Endodermal cell (in vitro differentiated cells): ENCODE results near the gene RIPK1. TPM values are rescaled to one million over a fixed set of nuclear protein-coding genes. Genes with fewer than 3 reads are reported as not detected.

ENCODE experiments used
- DNase-seq: peaks from one replicate; pipeline ENCODE4 v3.0.0-alpha.2; 2017
- H3K27ac ChIP-seq: 2 replicates; pipeline ENCODE4 v1.5.1; 2013; ENCODE audit warnings: mild to moderate bottlenecking, low read depth, low read length, moderate library complexity
- H3K27me3 ChIP-seq: 2 replicates; pipeline ENCODE4 v1.6.1; 2013; ENCODE audit warnings: mild to moderate bottlenecking, low read length, moderate library complexity; ENCODE audit not compliant: insufficient read depth, control insufficient read depth, poor library complexity, severe bottlenecking
- H3K36me3 ChIP-seq: 2 replicates; pipeline ENCODE4 v1.7.0; 2013; ENCODE audit warnings: mild to moderate bottlenecking, low read length, moderate library complexity; ENCODE audit not compliant: control insufficient read depth, insufficient read depth
- H3K4me1 ChIP-seq: one replicate; pipeline ENCODE4 v1.7.0; 2013; ENCODE audit warnings: low read length; ENCODE audit not compliant: control insufficient read depth, insufficient read depth
- H3K4me3 ChIP-seq: 2 replicates; pipeline ENCODE4 v1.5.1; 2013; ENCODE audit warnings: mild to moderate bottlenecking, low read length, moderate library complexity
- H3K9ac ChIP-seq: 2 replicates; pipeline ENCODE4 v1.6.1; 2013; ENCODE audit warnings: mild to moderate bottlenecking, low read length, moderate library complexity; ENCODE audit not compliant: poor library complexity, severe bottlenecking; ENCODE audit errors: extremely low read depth
- H3K9me3 ChIP-seq: 2 replicates; pipeline ENCODE4 v1.6.1; 2013; ENCODE audit warnings: mild to moderate bottlenecking, low read length, moderate library complexity; ENCODE audit not compliant: control insufficient read depth
- H3K27ac Mint-ChIP-seq: 2 replicates; pipeline ENCODE4 v1.8.0; 2020; ENCODE audit warnings: mixed read lengths
- H3K27me3 Mint-ChIP-seq: 2 replicates; pipeline ENCODE4 v1.8.0; 2021; ENCODE audit warnings: mild to moderate bottlenecking, mixed read lengths; ENCODE audit not compliant: insufficient read depth
- H3K36me3 Mint-ChIP-seq: 2 replicates; pipeline ENCODE4 v1.8.0; 2020; ENCODE audit warnings: low read depth, mixed read lengths
- H3K4me1 Mint-ChIP-seq: 2 replicates; pipeline ENCODE4 v1.8.0; 2020; ENCODE audit warnings: mixed read lengths
- H3K4me3 Mint-ChIP-seq: 2 replicates; pipeline ENCODE4 v1.8.0; 2020; ENCODE audit warnings: mild to moderate bottlenecking, moderate library complexity, mixed read lengths
- H3K9me3 Mint-ChIP-seq: 2 replicates; pipeline ENCODE4 v1.8.0; 2020; ENCODE audit warnings: mild to moderate bottlenecking, mixed read lengths
- WGBS, 2 experiments: methylation state at CpG; one replicate each; pipeline versions ENCODE4 v1.1.5 to v1.1.7; 2013; ENCODE audit warnings: missing lambda C conversion rate in 2 of 2, mixed read lengths in 1 of 2; ENCODE audit not compliant: insufficient coverage in 1 of 2, insufficient read length in 1 of 2; 5-methylcytosine and 5-hydroxymethylcytosine counted together
- total RNA-seq, 2 donors: library from RNA; stranded (reverse); fragmentation: NEBNext Ultra II Directional in 1 of 2; extraction: Animal tissue kit (Norgen Biotek cat#: 25700) in 1 of 2; gene quantifications; 2 replicates in 1 of 2; 3 replicates in 1 of 2; pipeline ENCODE4 v1.2.1, GENCODE V29; 2021
- TF ChIP-seq, protein P1 (sequence below): fragments of 200-600 bp; sonication (generic); conservative IDR thresholded peaks from 2 replicates; pipeline ENCODE4 v1.5.0; 2021; ENCODE audit warnings: antibody characterized with exemption, mild to moderate bottlenecking

The RIPK1 gene
- total RNA-seq, 2 donors from 2014 or later: 10.2 to 18.7 TPM

DNA sequence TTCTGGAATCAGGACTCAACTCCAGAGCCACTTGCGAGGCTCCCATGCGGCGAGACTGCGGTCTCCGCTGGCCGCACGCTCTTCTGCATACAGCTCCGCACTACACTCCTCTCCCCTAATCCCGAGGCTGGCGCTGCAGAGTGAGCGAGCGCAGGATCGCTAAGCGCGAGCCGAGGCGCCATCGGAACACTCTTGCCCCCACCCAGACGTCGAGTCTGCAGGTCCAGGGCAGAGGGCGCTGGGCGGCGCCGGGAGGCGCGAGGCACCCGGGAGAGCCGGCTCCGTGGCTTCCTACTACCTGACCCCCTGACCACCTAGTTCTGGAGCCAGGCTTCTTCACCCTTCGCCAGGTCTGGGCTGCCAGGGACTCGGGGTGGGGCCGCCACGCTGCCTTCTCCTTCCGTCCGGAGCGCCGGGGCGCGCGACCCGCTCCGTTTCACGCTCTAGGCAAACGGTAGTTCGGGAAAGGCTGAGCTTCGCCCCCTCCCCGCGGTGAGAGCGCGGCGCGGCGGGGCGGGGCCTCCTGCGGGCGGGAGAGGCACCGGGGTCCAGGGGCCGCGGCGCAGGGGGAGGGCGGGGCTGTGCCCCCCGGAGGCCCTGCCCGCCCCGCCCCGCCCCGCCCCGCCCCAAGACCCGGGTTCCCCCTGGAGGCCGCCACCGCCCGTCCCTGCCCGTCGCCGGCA lies 94.4 kb downstream of the RIPK1 start:
- Mint-ChIP-seq H3K9me3 (no peaks in the 10 kb centered on the region), H3K4me1 (peaks cover 61% of the 10 kb centered on the region), H3K4me3 (peak overlapping the region; percentile 79), H3K27me3 (no peaks in the 10 kb centered on the region), H3K36me3 (no peaks in the 10 kb centered on the region), H3K27ac (peak overlapping the region; percentile 96)
- Histone ChIP-seq H3K4me1 (peaks cover 10% of the 10 kb centered on the region), H3K9me3 (no peaks in the 10 kb centered on the region), H3K36me3 (no peaks in the 10 kb centered on the region), H3K4me3 (peak overlapping the region; percentile 98), H3K27me3 (no peaks in the 10 kb centered on the region), H3K27ac (peak overlapping the region; percentile 33), H3K9ac (peak overlapping the region; percentile 72)
- TF ChIP-seq, protein P1, sequence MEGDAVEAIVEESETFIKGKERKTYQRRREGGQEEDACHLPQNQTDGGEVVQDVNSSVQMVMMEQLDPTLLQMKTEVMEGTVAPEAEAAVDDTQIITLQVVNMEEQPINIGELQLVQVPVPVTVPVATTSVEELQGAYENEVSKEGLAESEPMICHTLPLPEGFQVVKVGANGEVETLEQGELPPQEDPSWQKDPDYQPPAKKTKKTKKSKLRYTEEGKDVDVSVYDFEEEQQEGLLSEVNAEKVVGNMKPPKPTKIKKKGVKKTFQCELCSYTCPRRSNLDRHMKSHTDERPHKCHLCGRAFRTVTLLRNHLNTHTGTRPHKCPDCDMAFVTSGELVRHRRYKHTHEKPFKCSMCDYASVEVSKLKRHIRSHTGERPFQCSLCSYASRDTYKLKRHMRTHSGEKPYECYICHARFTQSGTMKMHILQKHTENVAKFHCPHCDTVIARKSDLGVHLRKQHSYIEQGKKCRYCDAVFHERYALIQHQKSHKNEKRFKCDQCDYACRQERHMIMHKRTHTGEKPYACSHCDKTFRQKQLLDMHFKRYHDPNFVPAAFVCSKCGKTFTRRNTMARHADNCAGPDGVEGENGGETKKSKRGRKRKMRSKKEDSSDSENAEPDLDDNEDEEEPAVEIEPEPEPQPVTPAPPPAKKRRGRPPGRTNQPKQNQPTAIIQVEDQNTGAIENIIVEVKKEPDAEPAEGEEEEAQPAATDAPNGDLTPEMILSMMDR: peak; percentile 42
- WGBS, 2 experiments: 0% methylated on average over 17 to 74 of the region's 74 CpGs
- peak; percentile 91 for DNase-seq

DNA sequence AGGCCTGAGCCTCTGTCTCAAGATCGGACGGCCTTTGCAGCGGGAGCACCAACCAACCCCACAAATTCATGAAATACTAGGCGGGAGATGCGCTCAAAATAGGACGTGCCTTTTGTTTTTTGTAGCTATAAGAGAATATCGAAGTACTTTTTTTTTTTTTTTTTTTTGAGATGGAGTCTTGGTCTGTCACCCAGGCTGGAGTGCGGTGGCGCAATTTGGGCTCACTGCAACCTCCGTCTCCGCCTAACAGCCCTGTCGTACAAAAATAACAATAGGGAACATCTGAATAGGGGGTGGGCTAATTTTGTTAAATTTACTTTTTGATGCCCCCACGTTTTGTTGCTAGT lies 94.9 kb downstream of the RIPK1 start:
- DNase-seq: no peak
- peaks cover 64% of the 10 kb centered on the region for H3K4me1 Mint-ChIP-seq
- H3K36me3 Mint-ChIP-seq: no peaks in the 10 kb centered on the region
- peak overlapping the region; percentile 70 for H3K4me3 ChIP-seq
- H3K27ac ChIP-seq: no peak overlapping the region
- peaks cover 13% of the 10 kb centered on the region for H3K4me1 ChIP-seq
- H3K9me3 Mint-ChIP-seq: no peaks in the 10 kb centered on the region
- H3K9ac ChIP-seq: no peak overlapping the region
- no peaks in the 10 kb centered on the region for H3K27me3 Mint-ChIP-seq
- H3K9me3 ChIP-seq: no peaks in the 10 kb centered on the region
- no peaks in the 10 kb centered on the region for H3K36me3 ChIP-seq
- TF ChIP-seq, protein P1: peak; percentile 33
- 0 to 14% methylated on average over 1 to 13 of the region's 13 CpGs for WGBS, 2 experiments
- peak overlapping the region; percentile 79 for H3K4me3 Mint-ChIP-seq
- H3K27ac Mint-ChIP-seq: peak overlapping the region; percentile 75
- no peaks in the 10 kb centered on the region for H3K27me3 ChIP-seq

DNA sequence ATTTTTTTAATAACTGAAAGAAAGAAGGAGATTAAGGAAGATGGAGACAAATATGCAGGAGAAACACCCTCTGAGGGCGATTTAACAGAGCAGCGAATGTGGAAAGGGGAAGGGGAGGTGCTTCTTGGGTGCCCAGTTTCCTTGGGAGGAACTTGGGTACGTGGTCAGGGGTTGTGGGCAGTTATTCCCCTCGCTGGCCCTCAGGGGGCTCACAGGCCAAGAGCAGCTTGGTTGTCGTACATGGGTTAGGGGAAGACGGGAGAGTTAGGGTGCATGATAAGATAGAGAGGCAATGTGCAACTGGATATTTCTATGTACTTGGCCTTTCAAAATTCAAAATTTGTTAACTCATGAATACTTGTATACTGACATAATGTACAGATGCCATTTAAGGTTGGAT lies 96.1 kb downstream of the RIPK1 start:
- Mint-ChIP-seq H3K9me3 (no peaks in the 10 kb centered on the region), H3K4me3 (no peak overlapping the region), H3K27ac (peak overlapping the region; percentile 89), H3K36me3 (no peaks in the 10 kb centered on the region), H3K27me3 (no peaks in the 10 kb centered on the region), H3K4me1 (peaks cover 60% of the 10 kb centered on the region)
- Histone ChIP-seq H3K9me3 (peaks cover 6% of the 10 kb centered on the region), H3K27me3 (no peaks in the 10 kb centered on the region), H3K4me3 (no peak overlapping the region), H3K36me3 (no peaks in the 10 kb centered on the region), H3K27ac (no peak overlapping the region), H3K9ac (no peak overlapping the region), H3K4me1 (peaks cover 8% of the 10 kb centered on the region)
- TF ChIP-seq, protein P1: peak; percentile 58
- WGBS, 2 experiments: 70 to 85% methylated on average over 3 to 6 of the region's 6 CpGs
- peak; percentile 72 for DNase-seq

Other genes starting within 250 kb of the RIPK1 start
- gene SERPINB1, start 226.6 kb upstream of the RIPK1 start, total RNA-seq: 10 to 100 TPM; 30.6 to 38.5 TPM
- gene SERPINB9, start 165.2 kb upstream of the RIPK1 start, total RNA-seq: 100 to 1,000 TPM; 192 to 390 TPM
- 100 to 1,000 TPM; 128 to 150 TPM for gene SERPINB6, start 96.9 kb upstream of the RIPK1 start, total RNA-seq
- gene NQO2, start 68.6 kb upstream of the RIPK1 start, total RNA-seq: 100 to 1,000 TPM in 1 of 2 donors, 10 to 100 TPM in 1; 50.8 to 199 TPM
- gene BPHL, start 50.2 kb downstream of the RIPK1 start, total RNA-seq: 10 to 100 TPM; 42.8 to 42.9 TPM
- gene TUBB2A, start 89.0 kb downstream of the RIPK1 start, total RNA-seq: 100 to 1,000 TPM; 262 to 297 TPM
- 100 to 1,000 TPM; 253 to 304 TPM for gene TUBB2B, start 159.2 kb downstream of the RIPK1 start, total RNA-seq
- 10 to 100 TPM; 16.0 to 21.5 TPM for gene PSMG4, start 190.5 kb downstream of the RIPK1 start, total RNA-seq